HUES64 (cell line): ENCODE data around the gene IQCK.

Source experiments
- H3K27ac ChIP-seq: 2 replicates; pipeline ENCODE4 v1.7.0; 2013; ENCODE audit warnings: low read depth, low read length, inconsistent platforms
- H3K27me3 ChIP-seq: 2 replicates; pipeline ENCODE4 v1.6.1; 2013; ENCODE audit warnings: mild to moderate bottlenecking, low read length; ENCODE audit not compliant: insufficient read depth
- H3K36me3 ChIP-seq: 2 replicates; pipeline ENCODE4 v1.6.1; 2013; ENCODE audit warnings: mild to moderate bottlenecking, low read length; ENCODE audit not compliant: insufficient read depth
- H3K4me1 ChIP-seq: 2 replicates; pipeline ENCODE4 v1.6.1; 2013; ENCODE audit warnings: mild to moderate bottlenecking, low read length, moderate library complexity; ENCODE audit not compliant: insufficient read depth
- H3K4me3 ChIP-seq: 2 replicates; pipeline ENCODE4 v1.5.1; 2013; ENCODE audit warnings: mild to moderate bottlenecking, low read length, moderate library complexity
- H3K9ac ChIP-seq: 2 replicates; pipeline ENCODE4 v1.6.1; 2013; ENCODE audit warnings: mild to moderate bottlenecking, low read depth, low read length
- H3K9me3 ChIP-seq: 2 replicates; pipeline ENCODE4 v1.6.1; 2013; ENCODE audit warnings: low read depth, low read length; ENCODE audit not compliant: insufficient read depth
- whole genome bisulfite sequencing: fragments of 150-250, 120-280 bp; methylation state at CpG from one replicate; pipeline ENCODE4 v1.1.7; 2013; ENCODE audit warnings: missing lambda C conversion rate; 5-methylcytosine and 5-hydroxymethylcytosine counted together

Gene IQCK

DNA sequence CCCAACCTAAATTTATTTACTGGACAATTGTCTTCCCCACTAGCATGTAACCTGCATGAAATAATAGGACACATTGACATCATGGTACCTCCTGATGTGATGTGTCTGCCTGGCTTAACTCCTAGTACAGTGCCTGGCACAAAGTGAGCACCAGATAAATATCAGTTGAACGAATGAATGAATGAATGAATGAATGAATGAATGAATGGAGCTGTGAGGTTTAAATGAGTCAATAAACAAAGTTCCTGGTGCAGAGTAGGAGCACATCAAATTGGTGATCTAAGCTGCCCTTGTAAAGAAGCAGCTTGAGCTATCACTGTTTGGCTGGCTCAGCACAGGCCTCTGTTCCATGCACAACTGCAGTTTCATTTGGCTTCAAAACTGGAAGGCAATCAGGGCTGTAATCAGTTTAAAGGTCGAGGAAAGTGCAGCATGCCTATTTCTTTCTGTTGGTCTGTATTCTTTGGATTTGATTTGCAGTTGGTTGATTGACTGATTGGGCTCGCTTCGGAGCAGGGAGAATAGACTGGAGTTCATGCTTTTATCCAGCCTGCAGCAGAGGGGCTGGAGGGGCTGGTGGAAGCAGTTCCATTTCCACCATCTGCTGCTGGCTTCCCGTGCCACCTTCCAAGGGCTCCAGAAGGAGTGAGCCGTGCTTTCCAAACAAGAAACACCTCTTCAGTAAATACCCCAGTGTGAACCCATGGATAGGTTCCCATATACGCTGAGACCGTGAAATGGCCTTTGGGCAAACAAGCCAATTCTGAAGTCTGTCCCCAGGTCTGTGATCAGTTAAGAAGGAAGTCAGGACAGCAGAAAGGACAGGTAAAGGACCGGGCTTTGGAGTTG, 112.0 kb downstream of the IQCK start:
- no peak overlapping the region for H3K27ac ChIP-seq
- no peaks in the 10 kb centered on the region for H3K27me3 ChIP-seq
- H3K4me1 ChIP-seq: no peaks in the 10 kb centered on the region

GRCh38 chr16:19830902-19831560, 113.0 kb downstream of the IQCK start:
- no peaks in the 10 kb centered on the region for H3K27me3 ChIP-seq
- WGBS: 92% methylated on average over 4 of the region's 5 CpGs
- no peak overlapping the region for H3K4me3 ChIP-seq
- no peaks in the 10 kb centered on the region for H3K36me3 ChIP-seq
- H3K9me3 ChIP-seq: no peaks in the 10 kb centered on the region
- no peak overlapping the region for H3K27ac ChIP-seq
- no peak overlapping the region for H3K9ac ChIP-seq
- H3K4me1 ChIP-seq: no peaks in the 10 kb centered on the region

More for the DNA sequence above, 112.0 kb downstream of the IQCK start:
- Histone ChIP-seq H3K9me3 (no peaks in the 10 kb centered on the region), H3K4me3 (no peak overlapping the region), H3K9ac (no peak overlapping the region), H3K36me3 (no peaks in the 10 kb centered on the region)
- WGBS: 91% methylated on average over 9 of the region's 9 CpGs

DNA sequence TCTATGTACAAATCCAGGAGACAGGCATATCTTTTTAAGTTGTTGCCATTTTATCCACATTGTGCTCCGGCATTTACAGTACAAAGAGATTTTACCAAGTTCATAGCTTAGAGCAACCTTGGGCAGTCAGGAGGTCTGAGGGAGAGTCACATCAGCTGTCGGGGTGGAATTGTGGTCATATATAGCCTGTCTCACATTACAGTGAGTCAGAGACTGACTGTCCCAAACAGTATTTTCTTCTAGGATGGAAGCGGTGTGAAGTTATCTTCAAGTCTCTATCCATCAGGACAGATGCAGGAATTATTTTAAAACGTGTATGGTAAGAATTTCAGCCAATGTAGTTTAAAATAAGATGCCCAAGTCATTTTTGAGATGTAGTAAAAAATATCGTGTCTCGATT, 113.6 kb downstream of the IQCK start:
- 86% methylated on average over 6 of the region's 6 CpGs for WGBS
- H3K9me3 ChIP-seq: no peaks in the 10 kb centered on the region
- H3K27ac ChIP-seq: no peak overlapping the region
- H3K36me3 ChIP-seq: no peaks in the 10 kb centered on the region
- H3K4me1 ChIP-seq: no peaks in the 10 kb centered on the region
- no peak overlapping the region for H3K4me3 ChIP-seq
- no peaks in the 10 kb centered on the region for H3K27me3 ChIP-seq
- no peak overlapping the region for H3K9ac ChIP-seq

DNA sequence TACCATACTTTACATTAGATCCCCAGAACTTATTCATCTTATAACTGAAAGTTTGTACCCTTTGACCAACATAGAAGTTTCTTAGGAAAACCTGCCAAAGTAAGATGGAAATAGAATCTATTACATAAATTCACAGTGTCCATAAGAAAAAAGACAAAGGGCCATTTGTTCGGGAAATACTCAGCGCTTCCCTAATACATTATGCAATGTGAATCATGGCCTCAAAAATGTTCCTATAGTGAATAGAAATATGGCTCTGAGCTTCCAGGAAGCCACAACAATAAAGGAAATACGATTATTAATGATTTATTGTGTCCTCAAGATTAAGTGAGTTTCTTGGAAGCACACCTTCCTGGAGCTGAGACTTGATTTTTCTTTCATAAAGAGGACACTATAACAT, 115.1 kb downstream of the IQCK start:
- Histone ChIP-seq H3K4me3 (no peak overlapping the region), H3K36me3 (no peaks in the 10 kb centered on the region), H3K4me1 (peaks cover 10% of the 10 kb centered on the region), H3K27ac (no peak overlapping the region), H3K27me3 (no peaks in the 10 kb centered on the region), H3K9me3 (no peaks in the 10 kb centered on the region), H3K9ac (no peak overlapping the region)
- 100% methylated on average over 1 of the region's 3 CpGs for WGBS

GRCh38 chr16:19833581-19833980, 115.5 kb downstream of the IQCK start:
- no peaks in the 10 kb centered on the region for H3K36me3 ChIP-seq
- no peaks in the 10 kb centered on the region for H3K9me3 ChIP-seq
- no peak overlapping the region for H3K4me3 ChIP-seq
- H3K27me3 ChIP-seq: no peaks in the 10 kb centered on the region
- H3K9ac ChIP-seq: no peak overlapping the region
- H3K27ac ChIP-seq: no peak overlapping the region
- peaks cover 14% of the 10 kb centered on the region for H3K4me1 ChIP-seq
- 94% methylated on average over 5 of the region's 5 CpGs for WGBS

DNA sequence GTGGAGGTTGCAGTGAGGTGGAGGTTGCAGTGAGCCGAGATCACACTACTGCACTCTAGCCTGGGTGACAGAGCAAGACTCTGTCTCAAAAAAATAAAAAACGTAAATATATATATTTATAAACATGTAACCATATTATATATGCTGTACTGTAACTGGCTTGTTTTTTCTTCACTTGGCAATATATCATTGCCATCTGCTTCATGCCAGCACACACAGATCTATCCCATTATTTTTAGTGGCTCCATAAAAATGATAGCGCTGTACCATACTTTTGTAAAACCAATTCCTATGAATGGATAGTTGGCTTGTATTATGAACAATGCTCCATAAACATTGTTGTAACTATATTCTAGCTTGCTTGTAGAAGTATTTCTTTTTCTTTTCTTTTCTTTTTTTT, 117.1 kb downstream of the IQCK start:
- Histone ChIP-seq H3K4me3 (no peak overlapping the region), H3K36me3 (no peaks in the 10 kb centered on the region), H3K4me1 (peaks cover 15% of the 10 kb centered on the region), H3K27ac (no peak overlapping the region), H3K9ac (no peak overlapping the region), H3K27me3 (no peaks in the 10 kb centered on the region), H3K9me3 (no peaks in the 10 kb centered on the region)
- WGBS: 100% methylated on average over 1 of the region's 3 CpGs

DNA sequence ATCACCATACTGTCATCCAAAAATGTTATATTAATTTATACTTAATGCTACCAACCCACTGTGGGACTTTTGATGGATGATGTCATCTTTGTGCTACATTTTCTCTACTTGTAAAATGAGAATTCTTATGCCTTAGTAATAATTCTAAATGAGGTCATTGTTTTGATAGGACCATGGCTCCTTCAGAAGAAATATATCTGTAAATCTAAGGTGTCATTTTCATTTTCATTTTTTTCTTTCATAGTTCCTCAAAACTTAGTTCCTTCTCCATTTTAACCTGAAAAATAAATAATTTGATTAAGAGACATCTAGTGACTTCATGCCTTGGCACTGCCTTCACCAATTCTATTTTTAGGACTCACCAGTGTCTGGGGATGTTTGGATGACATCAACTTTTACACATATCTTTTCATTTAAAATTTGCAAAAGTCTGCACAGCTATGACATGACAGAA, 117.9 kb downstream of the IQCK start:
- no peaks in the 10 kb centered on the region for H3K9me3 ChIP-seq
- H3K9ac ChIP-seq: no peak overlapping the region
- H3K36me3 ChIP-seq: no peaks in the 10 kb centered on the region
- no peak overlapping the region for H3K4me3 ChIP-seq
- no peak overlapping the region for H3K27ac ChIP-seq
- H3K27me3 ChIP-seq: no peaks in the 10 kb centered on the region
- peaks cover 15% of the 10 kb centered on the region for H3K4me1 ChIP-seq

GRCh38 chr16:19837331-19837980, 119.4 kb downstream of the IQCK start:
- WGBS: 76% methylated on average over 6 of the region's 6 CpGs
- Histone ChIP-seq H3K36me3 (no peaks in the 10 kb centered on the region), H3K4me3 (no peak overlapping the region), H3K9ac (no peak overlapping the region; the same call in 1 of the 2 replicates), H3K27ac (peak overlapping the region; percentile 64), H3K9me3 (no peaks in the 10 kb centered on the region), H3K27me3 (no peaks in the 10 kb centered on the region), H3K4me1 (peaks cover 15% of the 10 kb centered on the region)

DNA sequence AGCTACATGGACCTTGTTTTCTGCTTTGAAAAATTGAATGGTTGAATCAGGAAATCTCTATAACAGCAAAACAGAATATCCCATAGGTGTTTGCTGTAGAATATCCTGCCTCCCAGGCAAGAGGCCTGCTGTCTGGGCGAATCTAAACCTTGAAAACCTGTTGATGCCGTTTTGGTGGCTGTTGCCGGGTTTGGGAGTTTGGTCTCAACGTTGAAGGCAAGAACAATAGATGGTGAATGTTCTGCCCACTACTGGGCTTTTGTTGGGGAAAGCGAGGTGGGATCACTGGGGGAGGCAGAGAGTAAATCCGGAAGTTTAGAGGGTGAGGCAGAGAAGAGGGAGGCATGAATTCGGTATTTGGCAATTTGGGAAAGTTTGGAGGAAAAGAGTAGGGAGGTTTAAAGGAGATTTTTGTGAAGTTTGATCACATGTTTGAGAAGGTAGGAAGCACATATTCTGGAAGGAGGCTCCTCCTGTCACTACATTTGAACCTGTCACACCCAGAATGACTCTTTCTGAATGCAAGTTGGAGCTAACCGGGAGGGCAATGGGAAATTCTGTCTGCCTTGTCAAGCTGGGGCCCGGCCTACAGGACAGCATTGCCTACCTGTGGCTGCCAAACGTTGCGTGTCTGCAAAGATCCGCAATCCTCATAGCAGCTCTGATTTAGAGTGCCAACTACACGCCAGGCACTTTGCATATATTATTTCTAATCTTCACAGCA, 120.1 kb downstream of the IQCK start:
- no peaks in the 10 kb centered on the region for H3K27me3 ChIP-seq
- H3K4me3 ChIP-seq: no peak overlapping the region
- H3K27ac ChIP-seq: peak overlapping the region; percentile 64
- WGBS: 42% methylated on average over 13 of the region's 13 CpGs
- H3K4me1 ChIP-seq: peaks cover 15% of the 10 kb centered on the region
- H3K9me3 ChIP-seq: no peaks in the 10 kb centered on the region
- no peak overlapping the region; the same call in 1 of the 2 replicates for H3K9ac ChIP-seq
- H3K36me3 ChIP-seq: no peaks in the 10 kb centered on the region

DNA sequence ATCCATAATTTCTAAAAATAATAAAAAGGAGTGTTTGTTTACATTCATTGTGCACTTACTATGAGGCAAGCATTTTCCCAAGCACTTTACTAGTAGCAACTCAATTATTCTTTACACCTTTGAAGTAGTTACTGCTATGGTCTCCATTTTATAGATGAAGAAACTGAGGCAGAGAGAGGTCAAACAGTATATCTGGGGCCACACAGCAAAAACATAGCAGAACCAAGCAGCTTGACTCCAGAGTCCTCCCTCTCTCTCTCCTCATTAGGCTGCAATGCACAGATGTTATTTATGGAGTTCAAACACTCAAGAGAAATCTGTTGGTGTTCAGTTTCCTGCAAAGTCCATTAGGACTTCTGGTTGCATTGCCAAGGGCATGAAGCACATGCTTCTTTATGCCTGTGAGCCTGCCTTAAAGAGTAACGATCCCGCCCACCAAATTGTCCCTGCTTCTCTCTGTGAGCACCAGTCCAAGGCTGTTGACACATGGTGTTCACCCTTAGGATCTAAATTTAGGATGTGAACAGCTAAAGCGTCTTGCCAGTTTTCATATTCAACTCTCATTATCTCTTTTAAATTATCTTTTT, 122.5 kb downstream of the IQCK start:
- no peak overlapping the region for H3K27ac ChIP-seq
- H3K4me3 ChIP-seq: no peak overlapping the region
- no peaks in the 10 kb centered on the region for H3K9me3 ChIP-seq
- H3K4me1 ChIP-seq: peaks cover 15% of the 10 kb centered on the region
- H3K27me3 ChIP-seq: no peaks in the 10 kb centered on the region
- 90% methylated on average over 3 of the region's 3 CpGs for WGBS
- H3K36me3 ChIP-seq: no peaks in the 10 kb centered on the region
- no peak overlapping the region for H3K9ac ChIP-seq
